C4-2B (cell line): ENCODE results near the gene AHCTF1.

Experiments
- H3K27ac ChIP-seq: fragments of 450-650 bp; 2 replicates; pipeline ENCODE4 v1.5.1; 2017
- CTCF ChIP-seq: fragments of 450-650 bp; conservative IDR thresholded peaks from 2 replicates; pipeline ENCODE4 v1.5.1; 2017; ENCODE audit warnings: mild to moderate bottlenecking
- ZFX ChIP-seq: fragments of 450-650 bp; IDR thresholded peaks from 2 replicates; pipeline ENCODE4 v1.6.1; 2017

Gene AHCTF1

GRCh38 chr1:246794828-246795671 lies 136.7 kb downstream of the AHCTF1 start:
- H3K27ac ChIP-seq: no peak overlapping the region
- no peak for TF ChIP-seq ZFX
- TF ChIP-seq CTCF: no peak

- TF ChIP-seq ZFX: no peak
- no peak for TF ChIP-seq CTCF
Observed at GRCh38 chr1:246794048-246794827, 137.5 kb downstream of the AHCTF1 start.

GRCh38 chr1:246793356-246793896 lies 138.3 kb downstream of the AHCTF1 start:
- no peak for TF ChIP-seq ZFX
- TF ChIP-seq CTCF: no peak
- H3K27ac ChIP-seq: no peak overlapping the region

More at GRCh38 chr1:246794048-246794827, 137.5 kb downstream of the AHCTF1 start:
- H3K27ac ChIP-seq: no peak overlapping the region

- TF ChIP-seq ZFX (no peak), CTCF (no peak)
- H3K27ac ChIP-seq: no peak overlapping the region
Observed at GRCh38 chr1:246792603-246793002, 139.1 kb downstream of the AHCTF1 start.

- TF ChIP-seq ZFX: no peak
- TF ChIP-seq CTCF: no peak
Observed at GRCh38 chr1:246791303-246791918, 140.3 kb downstream of the AHCTF1 start.

GRCh38 chr1:246790833-246791232 lies 140.9 kb downstream of the AHCTF1 start:
- TF ChIP-seq ZFX (no peak), CTCF (no peak)
- no peak overlapping the region for H3K27ac ChIP-seq

More at GRCh38 chr1:246791303-246791918, 140.3 kb downstream of the AHCTF1 start:
- H3K27ac ChIP-seq: no peak overlapping the region
